ELR (cell line): Measurements from ENCODE around the gene FRK.

Experiments used
- DNase-seq: peaks from one replicate; pipeline ENCODE4 v3.0.0-alpha.2; 2015; ENCODE audit warnings: low read depth

The FRK gene

DNA sequence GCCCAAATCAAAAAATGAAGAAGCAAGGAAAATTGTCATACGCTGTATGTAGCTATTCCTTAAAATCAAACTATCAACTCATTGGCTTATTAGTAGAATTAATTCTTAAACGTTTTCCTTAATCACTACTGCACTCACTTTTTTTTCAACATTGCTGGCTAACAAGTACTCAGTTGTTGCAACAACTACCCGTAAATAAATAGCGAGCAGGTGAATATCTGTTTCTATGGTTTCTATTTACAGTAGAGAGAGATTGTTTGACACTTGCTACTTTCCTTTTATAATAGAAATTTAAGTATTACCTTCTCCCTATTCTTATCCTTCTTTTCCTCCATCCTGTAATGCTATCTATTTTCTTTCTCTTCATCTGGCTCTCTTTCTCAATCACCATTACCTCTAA is 25.1 kb downstream of the FRK start:
- no peak for DNase-seq

DNA sequence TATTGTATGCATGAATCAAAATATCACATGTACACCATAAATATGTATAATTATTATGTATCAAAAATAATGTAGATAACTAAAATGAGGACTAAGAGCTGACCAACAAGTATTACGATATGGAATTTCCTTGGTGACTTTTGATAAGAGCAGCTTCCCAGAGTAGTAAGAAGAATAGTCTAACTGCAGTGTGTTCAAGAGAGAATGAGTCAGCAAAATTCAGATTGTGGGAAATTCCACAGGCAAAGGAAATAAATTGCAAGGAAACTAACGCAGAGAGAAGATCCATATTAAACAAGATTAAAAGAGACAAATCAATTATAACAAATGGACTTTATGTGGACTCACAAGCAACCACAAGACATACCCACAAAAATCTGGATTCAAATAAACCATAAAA is 26.4 kb downstream of the FRK start:
- peak; percentile 51 for DNase-seq

DNA sequence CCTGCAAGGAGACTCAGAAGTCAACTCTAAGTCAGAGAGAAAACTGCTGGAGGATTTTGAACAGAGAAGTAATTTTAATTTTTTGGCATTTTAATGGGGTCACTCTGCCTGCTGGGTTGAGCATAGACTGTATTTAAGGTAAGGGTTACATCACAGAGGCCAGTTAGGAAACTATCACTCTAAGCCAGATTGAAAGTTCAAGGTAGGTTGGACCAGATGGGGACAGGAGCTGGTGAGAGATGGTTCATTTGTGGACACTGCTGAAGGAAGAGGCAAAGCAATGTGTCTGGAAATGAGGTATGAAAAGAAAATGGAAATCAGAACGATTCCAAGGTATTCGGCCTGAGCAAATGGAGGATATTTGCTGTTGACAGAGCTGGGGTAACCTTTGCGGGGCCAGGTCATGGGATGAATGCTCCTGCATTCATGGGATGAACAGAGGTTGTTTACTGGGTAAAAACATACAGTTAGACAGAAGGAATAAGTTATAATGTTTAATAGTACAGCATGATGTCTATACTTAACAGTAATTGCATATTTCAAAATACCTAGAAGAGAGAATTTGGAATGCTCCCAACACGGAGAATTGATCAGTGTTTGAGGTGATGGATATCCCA is 26.9 kb downstream of the FRK start:
- no peak for DNase-seq

DNA sequence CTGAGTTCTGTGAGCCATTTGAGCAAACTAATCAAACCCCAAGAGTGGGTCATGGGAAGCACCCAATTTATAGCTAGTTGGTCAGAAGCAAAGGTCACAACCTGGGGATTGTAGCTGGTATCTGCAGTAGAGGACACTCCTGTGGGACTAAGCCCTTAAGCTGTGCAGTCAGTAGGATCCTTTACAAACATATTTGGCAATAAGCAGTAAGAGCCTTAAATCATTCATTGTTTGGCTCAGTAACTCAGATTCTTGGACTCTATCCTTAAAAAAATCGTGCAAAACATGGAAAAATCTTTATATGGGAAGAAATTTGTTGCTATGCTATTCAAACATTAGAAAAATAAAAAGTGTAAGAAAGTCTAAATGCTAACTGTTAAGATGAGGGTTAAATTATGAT is 29.9 kb downstream of the FRK start:
- no peak for DNase-seq

DNA sequence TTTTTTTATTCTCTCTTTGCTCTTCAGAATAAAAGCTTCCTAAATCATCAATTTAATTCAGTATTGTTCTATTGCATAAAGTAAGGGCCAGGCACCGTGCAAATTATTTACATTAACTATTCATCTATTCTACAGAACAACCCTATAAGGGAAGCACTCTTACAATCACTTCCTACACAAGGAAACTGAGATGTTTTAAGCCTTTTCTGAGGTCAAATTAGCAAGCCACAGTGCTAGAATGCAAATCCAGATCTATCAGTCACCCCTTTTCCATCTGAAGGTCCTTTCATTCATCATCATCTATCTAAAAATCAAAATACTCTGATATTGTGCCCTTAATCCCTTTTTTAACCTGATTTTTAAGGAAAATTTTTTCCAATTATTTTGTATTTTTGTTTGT is 31.2 kb downstream of the FRK start:
- DNase-seq: no peak

DNA sequence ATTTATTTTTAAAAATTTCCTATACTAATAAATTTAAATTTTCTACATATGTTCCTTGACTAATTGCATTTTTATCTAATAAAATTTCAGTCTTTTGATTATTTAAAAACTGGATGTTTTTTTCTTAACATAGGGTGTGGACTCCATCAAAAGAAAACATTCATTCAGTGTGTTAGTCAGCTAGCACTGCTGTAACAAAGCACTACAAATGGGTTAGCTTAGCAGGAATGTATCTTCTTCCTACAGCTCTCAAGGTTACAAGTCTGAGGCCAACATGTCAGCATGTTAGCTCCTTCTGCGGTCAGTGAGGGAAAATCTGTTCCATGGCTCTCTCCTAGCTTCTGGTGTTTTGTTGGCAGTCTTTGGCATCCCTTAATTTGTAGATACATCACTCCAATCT is 32.5 kb downstream of the FRK start:
- DNase-seq: no peak

DNA sequence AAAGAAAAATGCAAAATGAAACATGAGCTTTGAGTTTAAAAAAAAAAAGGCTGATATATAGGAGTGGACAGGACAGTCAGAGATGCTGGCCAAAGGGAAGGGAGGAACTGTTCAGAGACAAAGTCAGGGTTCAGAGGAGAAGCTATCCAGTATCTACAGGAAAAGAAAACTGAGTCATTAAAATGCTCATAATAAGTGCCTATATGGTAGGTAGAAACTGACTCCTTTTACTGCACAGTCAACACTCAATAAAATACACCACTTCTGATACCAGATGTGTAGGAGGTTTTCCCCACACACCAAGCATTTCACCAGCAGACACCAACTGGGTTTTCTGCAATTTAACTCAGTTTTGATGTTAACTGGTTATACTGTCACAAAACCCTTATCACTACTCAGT is 32.9 kb downstream of the FRK start:
- DNase-seq: no peak

DNA sequence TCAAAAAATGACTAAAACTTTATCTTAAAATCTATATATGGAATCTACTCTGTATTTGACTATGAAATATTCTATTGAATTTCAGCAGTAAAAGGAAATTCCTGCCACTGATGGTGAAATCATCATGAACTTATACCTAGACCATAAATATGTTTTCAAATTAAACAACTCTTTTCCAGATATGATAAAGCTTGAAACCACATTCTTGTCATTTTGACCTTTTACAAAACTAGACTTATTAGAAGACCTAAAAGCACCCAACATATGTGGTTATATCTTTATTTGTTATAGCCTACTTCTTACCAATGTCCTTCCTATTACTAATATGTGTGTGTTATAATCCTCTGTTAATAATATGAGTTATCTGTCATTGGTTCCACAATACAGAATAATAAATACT is 35.3 kb downstream of the FRK start:
- DNase-seq: no peak

DNA sequence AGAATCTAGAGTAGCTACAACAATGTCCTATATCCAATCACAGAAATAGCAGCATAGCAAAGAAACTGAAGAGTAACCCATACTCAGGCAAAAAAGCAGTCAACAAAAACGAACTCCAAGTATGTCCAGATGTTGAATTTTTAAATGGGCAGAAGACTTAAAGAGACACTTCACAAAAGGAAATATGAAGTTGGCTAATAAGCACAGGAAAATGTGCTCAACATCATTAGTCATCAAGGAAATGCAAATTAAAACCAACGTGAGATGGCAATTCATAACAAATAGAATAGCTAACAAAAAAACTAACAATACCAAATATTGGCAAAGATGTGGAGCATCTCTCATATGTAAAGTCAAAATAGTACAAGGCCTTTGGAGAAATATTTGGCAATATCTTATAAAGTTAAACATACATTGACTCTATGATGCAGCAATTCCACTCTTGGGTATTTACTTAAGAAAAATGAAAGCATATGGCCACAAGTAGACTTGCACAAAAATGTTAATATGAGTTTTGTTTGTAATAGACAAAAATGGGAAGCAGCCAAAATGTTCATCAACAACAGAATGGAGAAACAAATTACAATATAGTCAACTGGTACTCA is 37.7 kb downstream of the FRK start:
- DNase-seq: peak; percentile 14

DNA sequence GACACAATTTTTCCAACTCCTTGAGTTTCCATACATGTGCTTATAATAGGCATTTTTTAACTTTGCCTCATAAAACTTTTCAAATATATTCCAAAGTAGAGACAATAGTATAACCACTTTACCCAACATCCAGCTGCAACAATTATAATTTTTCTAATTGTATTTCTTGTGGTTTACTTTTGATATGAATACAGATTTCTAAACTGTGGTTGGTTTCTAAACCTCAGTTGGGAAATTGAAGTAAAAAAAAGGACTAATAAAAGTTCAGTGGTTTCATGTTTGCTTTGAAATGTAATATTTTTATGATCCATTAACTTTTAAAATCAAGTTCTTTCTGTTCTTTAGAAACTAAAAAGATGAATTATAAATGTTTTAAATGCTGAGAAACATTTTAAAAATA is 40.0 kb downstream of the FRK start:
- DNase-seq: no peak

DNA sequence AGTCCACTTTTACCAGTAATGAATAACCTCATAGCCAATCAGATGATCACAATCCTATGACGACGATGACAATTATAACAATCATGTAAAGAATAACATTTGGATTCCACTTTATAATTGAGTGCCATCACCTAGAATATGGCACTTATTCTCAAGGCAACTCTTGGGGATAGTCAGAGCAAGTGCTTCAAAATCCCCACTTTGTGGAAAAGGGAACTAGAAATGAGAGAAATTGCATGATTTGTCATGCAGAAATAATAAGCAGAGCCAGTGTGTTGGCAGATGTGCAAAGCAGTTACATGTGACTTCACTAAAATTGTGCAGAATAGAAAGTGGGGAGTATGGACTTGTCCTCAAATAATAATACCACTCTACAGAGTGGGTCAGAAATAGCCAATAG is 41.3 kb downstream of the FRK start:
- DNase-seq: no peak

DNA sequence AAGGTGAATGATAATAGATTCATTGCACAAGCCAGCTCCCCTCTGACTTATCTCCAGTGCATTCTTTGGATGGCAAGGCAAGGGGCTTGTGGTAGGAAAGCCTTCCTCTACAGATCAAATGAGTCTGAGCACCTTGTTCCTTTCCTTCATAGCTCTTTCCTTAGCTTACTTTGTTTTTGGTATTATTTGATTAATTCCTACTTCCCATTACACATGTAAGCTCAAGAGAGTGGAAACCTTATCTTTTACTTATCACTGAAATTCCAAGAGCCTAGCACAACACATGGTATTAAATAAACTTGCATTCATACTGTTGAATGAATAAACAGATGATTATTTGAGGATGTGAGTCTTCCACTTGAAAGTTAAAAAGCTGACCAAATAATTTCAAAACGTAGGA is 41.7 kb downstream of the FRK start:
- DNase-seq: no peak

DNA sequence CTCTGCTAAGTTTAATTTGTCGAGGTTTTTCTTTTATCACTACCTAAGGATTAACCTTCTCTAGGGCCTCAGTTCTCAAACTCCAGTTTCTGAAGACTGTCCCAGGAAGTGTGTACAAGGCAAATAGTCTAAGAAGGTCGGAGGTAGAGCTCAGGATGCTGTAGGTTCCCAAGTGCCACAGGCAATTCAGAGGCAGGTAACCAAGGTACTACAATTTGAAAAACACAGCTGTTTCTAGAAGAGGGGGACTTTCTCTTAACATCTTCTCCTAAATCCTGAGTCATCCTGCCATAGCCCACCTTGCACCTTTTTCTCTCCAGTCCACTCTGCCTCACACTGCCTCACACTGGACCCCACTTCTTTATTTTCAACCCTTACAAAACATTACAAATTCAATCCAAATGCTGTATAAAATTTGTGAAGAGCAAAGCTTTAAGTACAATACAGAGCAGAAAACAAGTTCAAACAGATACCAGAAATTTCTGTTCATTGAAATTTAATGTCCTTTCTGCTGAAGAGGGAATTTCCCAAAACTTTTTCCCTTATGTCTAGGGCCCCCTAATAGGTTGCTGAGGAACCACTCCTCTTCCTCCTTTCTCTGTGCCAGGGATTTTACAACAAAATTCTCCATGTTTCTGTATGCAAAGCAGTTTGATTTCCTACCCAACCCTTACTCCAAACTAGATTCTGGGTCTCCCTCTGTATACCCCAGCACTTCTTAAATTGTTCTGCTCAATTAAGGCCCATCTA is 43.0 kb downstream of the FRK start:
- no peak for DNase-seq

DNA sequence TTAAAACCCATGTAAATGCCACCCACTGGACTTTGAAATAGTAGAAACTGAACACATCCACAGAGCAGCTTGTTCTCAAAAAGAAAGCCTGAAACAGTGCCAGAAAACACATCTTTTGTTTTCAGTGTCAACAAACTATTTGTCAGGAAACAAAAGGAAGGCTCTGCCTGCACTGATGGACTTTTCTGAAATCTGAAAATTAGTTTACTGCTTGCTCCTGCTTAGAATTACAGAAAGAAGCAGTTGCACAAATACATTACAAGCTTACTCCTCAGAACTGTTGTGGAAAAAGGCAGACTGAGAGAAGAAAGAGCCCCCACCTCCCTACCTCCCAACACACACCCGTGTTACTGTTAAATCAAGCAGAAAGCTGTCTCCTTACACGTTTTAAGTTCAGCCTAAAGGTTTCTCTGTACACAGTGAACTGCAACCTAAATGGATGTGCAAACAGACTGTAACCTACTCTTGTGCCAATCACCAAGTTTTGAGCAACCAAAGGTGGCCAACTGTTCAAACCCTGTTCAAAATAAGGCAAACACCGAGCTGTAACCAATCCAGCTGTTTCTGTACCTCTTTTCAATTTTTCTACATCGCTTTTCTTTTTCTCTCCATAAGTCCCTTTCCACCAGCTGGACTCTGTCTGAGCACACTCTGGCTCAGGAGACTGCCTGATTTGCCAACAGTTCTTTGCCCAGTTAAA is 43.7 kb downstream of the FRK start:
- DNase-seq: no peak

DNA sequence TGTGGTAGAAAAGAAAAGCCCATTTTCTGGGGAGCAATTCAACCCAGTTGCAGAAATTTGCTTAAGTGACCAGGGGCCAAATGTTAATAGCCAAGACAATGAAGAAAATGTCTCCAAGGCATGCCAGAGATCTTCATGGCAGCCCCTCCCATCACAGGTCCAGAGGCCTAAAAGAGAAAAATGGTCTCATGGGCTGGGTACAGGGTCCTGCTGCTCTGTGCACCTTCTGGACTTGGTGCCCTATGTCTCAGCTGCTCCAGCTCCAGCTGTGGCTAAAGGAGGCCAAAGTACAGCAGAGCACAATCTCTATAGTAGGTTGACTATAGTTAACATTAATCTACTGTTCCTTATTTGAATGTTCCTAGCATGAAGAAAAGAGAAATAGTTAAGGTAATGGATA is 44.7 kb downstream of the FRK start:
- no peak for DNase-seq

DNA sequence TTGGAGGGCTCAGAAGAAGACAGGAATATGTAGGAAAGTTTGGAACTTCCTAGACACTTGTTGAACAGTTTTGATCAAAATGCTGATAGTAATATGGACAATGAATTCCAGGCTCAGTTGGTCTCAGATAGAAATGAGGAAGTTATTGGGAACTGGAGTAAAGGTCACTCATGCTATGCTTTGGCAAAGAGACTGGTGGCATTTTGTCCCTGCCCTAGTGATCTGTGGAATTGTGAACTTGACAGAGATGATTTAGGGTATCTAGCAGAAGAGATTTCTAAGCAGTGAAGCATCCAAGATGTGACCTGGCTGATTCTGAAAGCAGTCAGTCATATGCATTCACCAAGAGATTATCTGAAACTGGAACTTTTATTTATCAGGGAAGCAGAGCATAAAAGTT is 45.1 kb downstream of the FRK start:
- no peak for DNase-seq

DNA sequence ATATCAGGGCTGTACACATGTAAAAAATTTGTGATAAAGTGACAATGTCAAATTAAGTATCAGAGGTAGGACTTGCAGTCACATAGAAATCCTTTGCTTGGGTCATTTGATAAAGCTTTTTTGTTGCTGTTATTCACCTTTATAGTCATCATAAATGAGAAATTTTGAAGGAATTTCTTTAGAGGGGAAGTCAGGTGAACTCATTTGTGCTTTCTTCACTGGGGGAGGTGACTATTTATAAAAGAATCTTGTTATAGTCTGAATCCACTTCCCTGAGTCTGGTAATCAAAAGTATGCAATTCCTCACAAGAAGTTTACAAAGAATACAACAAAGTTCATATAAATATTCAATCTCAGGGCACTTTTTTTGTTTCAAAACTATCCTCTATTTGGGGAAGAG is 47.7 kb downstream of the FRK start:
- peak; percentile 49 for DNase-seq

DNA sequence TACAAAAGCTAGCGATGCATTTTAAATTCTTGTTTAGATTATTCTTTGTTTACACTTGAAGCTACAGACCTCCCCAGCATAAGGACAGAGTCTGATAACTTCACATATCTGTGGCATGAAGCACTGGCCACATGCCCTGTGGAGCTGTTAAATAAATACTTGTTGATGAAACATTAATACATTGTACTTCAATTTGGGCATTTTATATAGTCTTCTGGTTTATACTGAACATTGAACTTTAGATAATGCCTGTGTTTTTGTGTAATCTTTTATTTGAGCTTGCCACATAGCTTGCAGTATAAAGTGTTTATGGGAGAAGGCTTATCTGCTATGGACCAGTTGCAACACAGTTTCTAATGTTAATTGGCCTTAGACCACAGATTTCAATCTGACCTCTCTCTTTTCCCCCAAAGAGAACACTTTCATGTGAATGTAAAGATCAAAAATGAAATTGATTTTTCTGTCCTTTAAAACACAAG is 48.2 kb downstream of the FRK start:
- DNase-seq: no peak

DNA sequence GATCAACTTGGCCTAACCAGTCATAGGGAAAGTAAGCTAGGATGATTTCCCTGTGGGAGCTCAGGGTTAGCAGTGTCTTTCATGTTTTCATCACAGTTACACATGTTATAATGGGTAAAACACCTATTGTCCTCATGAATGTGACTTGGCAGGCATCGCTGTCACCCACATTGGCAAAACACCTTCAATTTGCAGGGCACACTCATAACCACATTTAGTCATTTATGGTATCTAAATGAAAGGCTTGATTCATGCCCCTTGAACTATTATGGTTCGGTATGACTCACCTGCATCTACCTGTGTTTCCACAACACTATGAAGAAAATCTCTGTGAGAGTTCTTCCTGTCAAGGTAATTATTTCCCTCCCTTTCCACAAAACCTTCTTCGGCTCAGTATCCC is 49.2 kb downstream of the FRK start:
- peak; percentile 23 for DNase-seq

DNA sequence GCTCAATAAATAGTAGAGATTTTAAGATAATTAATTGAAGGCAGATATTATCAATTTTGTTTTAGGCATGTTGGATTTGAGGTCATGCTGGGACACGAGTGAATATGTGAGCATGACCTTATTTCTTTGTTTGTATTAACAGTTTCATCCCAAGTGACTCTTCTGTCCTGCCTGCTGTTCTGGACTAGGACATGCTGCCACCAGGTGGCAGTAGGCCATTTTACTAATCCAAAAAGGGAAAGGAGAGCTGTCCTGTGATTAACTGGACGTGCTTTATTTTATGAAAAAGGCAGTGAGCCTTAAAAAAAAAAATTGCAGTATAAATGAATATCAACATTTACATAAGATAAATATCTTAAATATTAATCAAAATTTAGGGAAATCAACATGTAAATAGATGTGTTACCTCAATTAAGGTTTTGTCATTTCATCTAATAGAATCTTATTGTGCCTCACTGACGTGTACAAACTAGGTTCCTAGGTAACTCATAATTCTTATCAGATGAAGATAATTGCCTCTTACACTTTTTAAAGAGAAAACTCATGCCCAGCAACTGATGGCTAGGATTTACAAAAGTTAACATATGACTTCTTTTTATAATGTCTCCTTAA is 49.8 kb downstream of the FRK start:
- DNase-seq: peak; percentile 80

DNA sequence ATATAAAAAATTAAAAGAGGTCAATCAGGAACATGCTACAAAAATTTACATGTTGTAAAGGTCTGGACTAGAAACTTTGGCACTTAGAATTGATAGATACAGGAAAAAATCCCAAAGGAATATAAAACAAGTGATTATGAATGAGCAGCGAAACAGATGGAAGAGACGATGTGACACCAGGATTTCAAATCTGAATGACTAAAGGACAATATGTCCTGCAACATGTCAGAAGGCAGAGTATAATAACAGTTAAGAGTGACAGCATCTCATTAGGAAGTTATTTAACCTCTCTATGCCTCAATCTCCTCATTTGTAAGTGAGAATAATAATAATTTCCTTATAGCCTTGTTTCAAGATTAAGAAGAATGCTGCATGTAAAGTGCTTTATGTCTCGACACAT is 50.3 kb downstream of the FRK start:
- DNase-seq: no peak

DNA sequence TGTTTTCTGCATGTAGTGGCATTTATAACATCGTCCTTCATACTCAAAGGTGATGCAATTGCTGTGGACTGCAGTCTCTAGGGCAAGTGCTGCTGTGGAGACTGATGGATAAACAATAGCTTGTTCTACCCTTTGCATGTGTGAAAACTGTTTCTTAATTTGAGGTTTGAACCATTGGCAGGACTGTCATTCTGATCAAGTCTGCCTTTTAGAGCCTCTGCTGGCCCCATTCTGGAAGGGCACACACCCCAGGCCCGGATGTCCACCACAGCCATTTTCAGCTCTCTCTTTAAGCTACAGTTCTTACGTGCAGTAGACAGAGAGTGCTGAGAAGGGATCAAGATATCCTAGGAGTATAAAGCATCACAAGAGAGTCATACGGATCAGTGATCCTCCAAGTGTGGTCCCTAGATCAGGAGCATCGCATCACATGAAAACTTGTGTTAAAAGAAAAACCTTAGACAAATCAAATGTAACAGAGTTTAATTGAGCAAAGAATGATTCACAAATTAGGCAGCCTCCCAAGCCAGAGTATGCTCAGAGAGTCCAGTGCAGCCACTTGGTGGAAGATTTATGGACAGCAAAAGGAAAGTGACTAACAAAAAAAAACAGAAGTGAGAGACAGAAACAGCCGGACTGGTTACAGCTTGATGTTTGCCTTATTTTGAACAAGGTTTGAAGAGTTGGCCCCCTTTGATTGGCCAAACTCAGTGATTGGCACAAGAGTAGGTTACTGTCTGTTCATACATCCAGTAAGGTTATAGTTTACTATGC is 52.0 kb downstream of the FRK start:
- peak; percentile 57 for DNase-seq
